Activated CD4-positive, alpha-beta memory T cell treated with anti-CD3 and anti-CD28 coated beads for 36 hours (primary cell): ENCODE measurements around the gene GNG14. TPM values are rescaled to one million over a fixed set of nuclear protein-coding genes. Genes with fewer than 3 reads are reported as not detected.
A peak's percentile ranks its signal among the peaks of the same experiment; 100 is the strongest.
"Not testable (repeated sequence)": the region's sequence is repeated elsewhere in the genome, so short reads cannot be mapped to it uniquely, and the experiment has no call there.

Experiments used
- CTCF ChIA-PET: fragments of 350-600 bp; sonication (Branson Sonifier 250); formaldehyde crosslinking; loops from one replicate; lab custom pipeline; 2021; ENCODE audit warnings: antibody characterized with exemption, inconsistent platforms; lab: Charles Lee
- POLR2A ChIA-PET: fragments of 350-600 bp; sonication (Branson Sonifier 250); formaldehyde crosslinking; loops from one replicate; lab custom pipeline; 2021; ENCODE audit warnings: antibody characterized with exemption; lab: Charles Lee
- DNase-seq: peaks from one replicate; pipeline ENCODE4 v3.0.0-alpha.2; 2020
- H3K27ac Mint-ChIP-seq: one replicate; pipeline ENCODE4 v1.8.0; 2021; ENCODE audit warnings: mixed read lengths
- H3K27me3 Mint-ChIP-seq: one replicate; pipeline ENCODE4 v1.8.0; 2021; ENCODE audit warnings: mixed read lengths
- H3K36me3 Mint-ChIP-seq: one replicate; pipeline ENCODE4 v1.8.0; 2021; ENCODE audit warnings: mixed read lengths
- H3K4me1 Mint-ChIP-seq: one replicate; pipeline ENCODE4 v1.8.0; 2021; ENCODE audit warnings: low read depth, mixed read lengths
- H3K4me3 Mint-ChIP-seq: one replicate; pipeline ENCODE4 v1.8.0; 2021; ENCODE audit warnings: mild to moderate bottlenecking, mixed read lengths
- H3K9me3 Mint-ChIP-seq: one replicate; pipeline ENCODE4 v1.8.0; 2021; ENCODE audit warnings: mixed read lengths
- intact Hi-C: fragments of 100-400 bp; cut with micrococcal nuclease; formaldehyde crosslinking; loops from one replicate; pipeline ENCODE4 v1.15.1; 2023
- total RNA-seq, 2 experiments: library from RNA; stranded (reverse); gene quantifications; one replicate each; pipeline ENCODE4 v1.2.3, GENCODE V29; 2021

The GNG14 gene
- total RNA-seq, 2 experiments from 2014 or later = not detected

GRCh38 chr19:12715929-12716328 is 28.1 kb downstream of the GNG14 start:
- Mint-ChIP-seq H3K9me3 (no peaks in the 10 kb centered on the region), H3K36me3 (peaks cover 48% of the 10 kb centered on the region), H3K4me1 (peaks cover 17% of the 10 kb centered on the region), H3K27ac (no peak overlapping the region), H3K27me3 (no peaks in the 10 kb centered on the region), H3K4me3 (no peak overlapping the region)
- POLR2A ChIA-PET = interaction anchor here (1.0 kb wide), 1 partner anchor 8 kb away, joined by 3 read pairs; the partner anchor contains the start of gene TNPO2
- intact Hi-C loops = no loop called here
- no peak for DNase-seq
- CTCF ChIA-PET = interaction anchor here (1.8 to 5.8 kb wide), 2 partner anchors 18 to 43 kb away, joined by 7 to 60 read pairs; no protein-coding TSS in a partner anchor

- H3K4me3 Mint-ChIP-seq = peak overlapping the region; percentile 81
- ChIA-PET POLR2A (no interaction called here), CTCF (interaction anchor here (1.6 to 4.8 kb wide), 3 partner anchors 13 to 76 kb away, joined by 4 to 44 read pairs (median 7); partner anchors contain the start of gene TRIR)
- no peaks in the 10 kb centered on the region for H3K27me3 Mint-ChIP-seq
- H3K27ac Mint-ChIP-seq = peak overlapping the region; percentile 82
- peaks cover 26% of the 10 kb centered on the region for H3K4me1 Mint-ChIP-seq
- H3K9me3 Mint-ChIP-seq = no peaks in the 10 kb centered on the region
- intact Hi-C loops = loop anchor here (5.0 kb wide), 3 partner anchors 38 to 217 kb away; partner anchors contain the start of genes CALR, DHPS and JUNB
- peaks cover 41% of the 10 kb centered on the region for H3K36me3 Mint-ChIP-seq
- DNase-seq = no peak
These were observed 32.5 kb downstream of the GNG14 start for GRCh38 chr19:12720296-12720695.

DNA sequence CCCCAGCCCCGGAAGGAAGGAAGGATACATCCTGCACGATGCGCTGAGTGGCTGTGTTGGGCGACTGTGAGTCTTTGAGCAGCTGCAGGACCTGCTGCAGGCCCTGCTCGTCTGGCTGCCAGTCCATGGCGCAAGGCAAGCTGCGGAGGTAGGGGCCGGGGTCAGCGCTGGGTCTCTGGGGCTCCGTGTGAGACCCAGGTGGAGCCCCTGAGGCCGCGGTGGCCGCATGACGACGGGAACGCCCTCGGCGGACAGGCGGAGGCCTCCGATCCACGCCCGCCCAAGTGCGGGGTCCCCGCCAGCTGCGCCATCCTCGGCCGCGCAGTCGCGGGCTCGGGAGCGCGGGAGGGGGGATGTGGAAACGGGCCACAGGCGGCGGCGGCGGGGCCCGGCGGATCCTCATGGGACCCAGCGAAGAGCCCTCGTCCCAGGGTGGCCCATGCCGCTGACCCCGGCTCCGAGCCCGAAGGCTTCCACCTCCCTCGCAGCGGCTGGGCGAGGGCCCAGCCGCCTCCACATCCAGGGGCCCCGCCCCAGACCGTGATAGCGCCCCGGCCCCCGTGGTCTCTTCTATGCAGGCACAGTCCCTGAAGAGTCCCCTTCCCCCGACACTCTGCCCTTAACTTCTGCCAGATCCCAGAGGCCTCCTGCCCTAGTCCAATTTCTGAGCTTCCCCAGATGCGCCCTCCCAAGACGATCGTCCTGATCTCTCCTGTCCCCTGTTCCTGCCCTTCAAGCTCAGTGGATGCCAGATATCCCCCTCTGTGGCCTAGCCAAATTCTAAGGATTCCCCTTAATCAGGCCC is 33.3 kb downstream of the GNG14 start:
- Mint-ChIP-seq H3K4me1 (peaks cover 26% of the 10 kb centered on the region), H3K4me3 (peak overlapping the region; percentile 85), H3K27me3 (no peaks in the 10 kb centered on the region), H3K9me3 (no peaks in the 10 kb centered on the region), H3K27ac (peak overlapping the region; percentile 91), H3K36me3 (peaks cover 37% of the 10 kb centered on the region)
- ChIA-PET CTCF (interaction anchor here (0.8 to 4.8 kb wide), 7 partner anchors 12 to 127 kb away, joined by 4 to 44 read pairs (median 5); partner anchors contain the start of gene TRIR), POLR2A (interaction anchor here (2.4 to 3.8 kb wide), 3 partner anchors 13 to 71 kb away, joined by 14 to 73 read pairs (median 24); partner anchors contain the start of genes FBXW9, JUNB and TRIR)
- intact Hi-C loops = loop anchor here (5.0 kb wide), 3 partner anchors 39 to 216 kb away; partner anchors contain the start of genes CALR, DHPS and JUNB
- peak; percentile 36 for DNase-seq

- Mint-ChIP-seq H3K4me1 (peaks cover 28% of the 10 kb centered on the region), H3K36me3 (peaks cover 37% of the 10 kb centered on the region), H3K27me3 (no peaks in the 10 kb centered on the region), H3K27ac (peak overlapping the region; percentile 95), H3K4me3 (peak overlapping the region; percentile 92), H3K9me3 (no peaks in the 10 kb centered on the region)
- CTCF ChIA-PET = interaction anchor here (0.8 to 4.8 kb wide), 11 partner anchors 11 to 126 kb away, joined by 3 to 44 read pairs (median 5); partner anchors contain the start of genes JUNB and TRIR
- intact Hi-C loops = loop anchor here (1.0 to 5.0 kb wide), 5 partner anchors 15 to 215 kb away; partner anchors contain the start of genes CALR, DHPS, FBXW9 and GET3
- POLR2A ChIA-PET = interaction anchor here (0.6 to 3.8 kb wide), 10 partner anchors 10 to 211 kb away, joined by 3 to 73 read pairs (median 8); partner anchors contain the start of genes FARSA, FBXW9, GET3 and JUNB
- peak; percentile 63 for DNase-seq
These were observed 34.1 kb downstream of the GNG14 start for GRCh38 chr19:12721656-12722565.

DNA sequence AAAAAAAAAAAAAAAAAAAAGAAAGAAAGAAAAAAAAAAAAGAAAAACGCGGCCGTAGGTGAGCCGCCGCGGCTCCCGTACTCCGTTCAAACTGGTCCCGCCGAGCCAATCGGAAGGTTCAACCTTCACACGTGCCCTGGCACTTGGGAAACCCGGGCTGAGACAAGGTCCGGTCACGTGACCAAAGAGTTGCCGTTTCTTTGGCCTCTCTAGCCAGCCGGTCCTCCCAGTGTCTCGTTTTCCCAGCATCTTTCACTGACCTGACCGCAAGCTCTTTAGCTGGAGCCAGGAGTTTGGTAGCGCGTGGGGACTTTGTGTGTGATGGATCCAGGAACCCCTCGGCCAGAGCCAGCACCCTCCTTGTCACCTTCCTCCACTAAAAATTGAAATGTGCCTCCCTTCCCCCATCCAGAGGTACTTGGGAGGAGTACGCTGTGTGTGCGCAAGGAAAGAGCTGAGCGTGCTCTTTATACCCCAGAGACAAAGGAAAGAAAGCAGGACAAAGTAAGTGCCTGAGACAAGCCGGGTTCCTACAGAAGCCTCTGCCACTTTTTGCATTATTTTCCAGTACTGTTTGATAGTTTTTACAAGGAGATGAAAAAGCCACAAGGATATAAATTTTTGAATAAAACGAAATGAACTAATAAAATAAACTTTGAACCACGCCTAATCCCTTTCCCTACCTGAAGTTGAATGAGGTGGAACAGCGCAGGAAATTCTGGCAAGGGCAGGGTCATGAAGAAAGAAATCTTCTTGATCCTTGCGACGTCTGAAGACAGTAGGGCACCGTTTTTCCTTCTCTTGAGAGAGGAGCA is 35.0 kb downstream of the GNG14 start:
- H3K36me3 Mint-ChIP-seq = peaks cover 39% of the 10 kb centered on the region
- no peaks in the 10 kb centered on the region for H3K9me3 Mint-ChIP-seq
- H3K4me1 Mint-ChIP-seq = peaks cover 28% of the 10 kb centered on the region
- ChIA-PET CTCF (interaction anchor here (0.5 to 4.8 kb wide), 16 partner anchors 10 to 290 kb away, joined by 3 to 44 read pairs (median 4); partner anchors contain the start of genes JUNB and TRIR), POLR2A (interaction anchor here (0.6 to 3.8 kb wide), 13 partner anchors 9 to 210 kb away, joined by 3 to 73 read pairs (median 6); partner anchors contain the start of genes DHPS, FARSA, FBXW9 and GET3)
- H3K4me3 Mint-ChIP-seq = peak overlapping the region; percentile 92
- H3K27ac Mint-ChIP-seq = peak overlapping the region; percentile 95
- intact Hi-C loops = loop anchor here (1.0 to 5.0 kb wide), 6 partner anchors 11 to 215 kb away; partner anchors contain the start of genes CALR, DHPS, FBXW9 and GET3
- no peaks in the 10 kb centered on the region for H3K27me3 Mint-ChIP-seq
- peak; percentile 96 for DNase-seq

DNA sequence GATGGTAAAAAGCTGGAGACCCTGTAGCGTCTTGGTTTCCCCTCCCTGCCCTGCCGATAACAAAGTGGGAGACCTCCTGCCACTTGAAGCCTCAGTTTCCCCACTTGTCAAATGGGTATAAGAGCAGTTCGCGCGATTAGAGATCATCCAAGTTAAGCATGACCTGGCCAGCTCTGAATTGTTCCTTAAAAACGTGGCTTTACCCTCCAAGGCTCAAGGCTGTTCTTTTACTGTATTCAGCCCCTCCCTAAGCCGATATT is 35.5 kb downstream of the GNG14 start:
- Mint-ChIP-seq H3K27ac (peak overlapping the region; percentile 95), H3K36me3 (peaks cover 43% of the 10 kb centered on the region), H3K4me1 (peaks cover 28% of the 10 kb centered on the region), H3K27me3 (no peaks in the 10 kb centered on the region), H3K9me3 (no peaks in the 10 kb centered on the region), H3K4me3 (peak overlapping the region; percentile 92)
- ChIA-PET CTCF (interaction anchor here (0.5 to 4.8 kb wide), 14 partner anchors 10 to 290 kb away, joined by 3 to 44 read pairs (median 4); partner anchors contain the start of genes JUNB and TRIR), POLR2A (interaction anchor here (0.8 to 3.8 kb wide), 11 partner anchors 8 to 210 kb away, joined by 3 to 73 read pairs (median 6); partner anchors contain the start of genes DHPS, FARSA, FBXW9 and GET3)
- intact Hi-C loops = loop anchor here (1.0 to 5.0 kb wide), 5 partner anchors 10 to 214 kb away; partner anchors contain the start of genes CALR, DHPS, FBXW9 and JUNB
- DNase-seq = no peak

GRCh38 chr19:12723641-12724426 is 36.0 kb downstream of the GNG14 start, which contains the start of gene TNPO2:
TSS of gene TNPO2 (minus strand) at chr19:12723932. CDS start at chr19:12720977, 2,955 bp downstream.
- ChIA-PET POLR2A (interaction anchor here (0.5 to 3.8 kb wide), 12 partner anchors 8 to 217 kb away, joined by 3 to 73 read pairs (median 6); partner anchors contain the start of genes DHPS, FARSA, FBXW9 and GET3), CTCF (interaction anchor here (0.7 to 4.8 kb wide), 12 partner anchors 9 to 161 kb away, joined by 3 to 44 read pairs (median 6); partner anchors contain the start of genes JUNB and TRIR)
- Mint-ChIP-seq H3K36me3 (peaks cover 39% of the 10 kb centered on the region), H3K4me3 (peak within 1 kb of the TSS; percentile 92), H3K4me1 (peaks cover 24% of the 10 kb centered on the region), H3K27ac (peak within 1 kb of the TSS; percentile 95), H3K27me3 (no peaks in the 10 kb centered on the region), H3K9me3 (no peaks in the 10 kb centered on the region)
- peak; percentile 82 for DNase-seq
- intact Hi-C loops = loop anchor here (1.0 to 5.0 kb wide), 5 partner anchors 9 to 213 kb away; partner anchors contain the start of genes CALR, DHPS, FBXW9 and JUNB

GRCh38 chr19:12725612-12726011 is 37.8 kb downstream of the GNG14 start:
- POLR2A ChIA-PET, H3K9me3 Mint-ChIP-seq, DNase-seq, intact Hi-C loops, H3K27me3 Mint-ChIP-seq, H3K27ac Mint-ChIP-seq, H3K4me3 Mint-ChIP-seq: not testable (repeated sequence)
- Mint-ChIP-seq H3K36me3 (peaks cover 43% of the 10 kb centered on the region), H3K4me1 (peaks cover 22% of the 10 kb centered on the region)
- CTCF ChIA-PET = interaction anchor here (0.8 kb wide), 1 partner anchor 38 kb away, joined by 3 read pairs; no protein-coding TSS in a partner anchor

- intact Hi-C loops = no loop called here
- no peak overlapping the region for H3K4me3 Mint-ChIP-seq
- no peak for DNase-seq
- H3K4me1 Mint-ChIP-seq = peaks cover 22% of the 10 kb centered on the region
- H3K36me3 Mint-ChIP-seq = peaks cover 39% of the 10 kb centered on the region
- no peaks in the 10 kb centered on the region for H3K9me3 Mint-ChIP-seq
- no peak overlapping the region for H3K27ac Mint-ChIP-seq
- POLR2A ChIA-PET = interaction anchor here (0.6 kb wide), 1 partner anchor 35 kb away, joined by 5 read pairs; no protein-coding TSS in a partner anchor
- H3K27me3 Mint-ChIP-seq = no peaks in the 10 kb centered on the region
- CTCF ChIA-PET = interaction anchor here (1.1 kb wide), 1 partner anchor 33 kb away, joined by 3 read pairs; no protein-coding TSS in a partner anchor
These were observed 39.2 kb downstream of the GNG14 start for GRCh38 chr19:12726988-12727316.
